Neural progenitor cell (in vitro differentiated cells): ENCODE data around the gene TBRG4. TPM values are rescaled to one million over a fixed set of nuclear protein-coding genes. Genes with fewer than 3 reads are reported as not detected.

Experiments used
- DNase-seq: peaks from one replicate; pipeline ENCODE4 v3.0.0-alpha.2; 2016; ENCODE audit warnings: low spot score
- H2AFZ ChIP-seq: fragments of 200-600 bp; sonication (generic); replicated peaks from 2 replicates; pipeline ENCODE4 v1.6.1; 2016; ENCODE audit warnings: antibody characterized with exemption
- H3F3A ChIP-seq: fragments of 200-600 bp; sonication (generic); 2 replicates; pipeline ENCODE4 v1.6.1; 2016; ENCODE audit warnings: antibody characterized with exemption, low read depth
- H3K27ac ChIP-seq: fragments of 200-600 bp; sonication (generic); 2 replicates; pipeline ENCODE4 v1.5.1; 2016; ENCODE audit warnings: mild to moderate bottlenecking
- H3K27me3 ChIP-seq: fragments of 200-600 bp; sonication (generic); 2 replicates; pipeline ENCODE4 v1.6.1; 2016; ENCODE audit warnings: mild to moderate bottlenecking, moderate library complexity
- H3K36me3 ChIP-seq: fragments of 200-600 bp; sonication (generic); 2 replicates; pipeline ENCODE4 v1.5.1; 2016
- H3K4me1 ChIP-seq: fragments of 200-600 bp; sonication (generic); 2 replicates; pipeline ENCODE4 v1.6.1; 2016; ENCODE audit warnings: mixed run types
- H3K4me2 ChIP-seq: fragments of 200-600 bp; sonication (generic); 2 replicates; pipeline ENCODE4 v1.6.1; 2016
- H3K4me3 ChIP-seq: fragments of 200-600 bp; sonication (generic); 2 replicates; pipeline ENCODE4 v1.5.1; 2016
- H3K79me2 ChIP-seq: fragments of 200-600 bp; sonication (generic); 2 replicates; pipeline ENCODE4 v1.6.1; 2016; ENCODE audit warnings: low read depth
- H3K9ac ChIP-seq: fragments of 200-600 bp; sonication (generic); 2 replicates; pipeline ENCODE4 v1.6.1; 2016
- H3K9me3 ChIP-seq: fragments of 200-600 bp; sonication (generic); 2 replicates; pipeline ENCODE4 v1.5.1; 2016; ENCODE audit warnings: low read depth
- H4K20me1 ChIP-seq: fragments of 200-600 bp; sonication (generic); 2 replicates; pipeline ENCODE4 v1.6.1; 2016; ENCODE audit warnings: low read depth
- H3K27ac Mint-ChIP-seq: 3 replicates; pipeline ENCODE4 v1.8.0; 2021; ENCODE audit warnings: mixed read lengths
- H3K27me3 Mint-ChIP-seq: 2 replicates; pipeline ENCODE4 v1.8.0; 2022; ENCODE audit warnings: low read depth, mild to moderate bottlenecking, inconsistent platforms, moderate library complexity, mixed read lengths; ENCODE audit not compliant: insufficient read depth
- H3K36me3 Mint-ChIP-seq: 3 replicates; pipeline ENCODE4 v1.8.0; 2021; ENCODE audit warnings: mixed read lengths
- H3K4me1 Mint-ChIP-seq: 3 replicates; pipeline ENCODE4 v1.8.0; 2021; ENCODE audit warnings: mixed read lengths
- H3K4me3 Mint-ChIP-seq: 3 replicates; pipeline ENCODE4 v1.8.0; 2021; ENCODE audit warnings: mild to moderate bottlenecking, moderate library complexity, mixed read lengths
- H3K9me3 Mint-ChIP-seq: 3 replicates; pipeline ENCODE4 v1.8.0; 2020; ENCODE audit warnings: mixed read lengths
- CTCF ChIP-seq: fragments of 200-600 bp; sonication (generic); IDR thresholded peaks from 2 replicates; pipeline ENCODE4 v1.5.1; 2017; ENCODE audit warnings: antibody characterized with exemption, mild to moderate bottlenecking
- EZH2 ChIP-seq: fragments of 200-600 bp; sonication (generic); IDR thresholded peaks from 2 replicates; pipeline ENCODE4 v1.6.1; 2017; ENCODE audit warnings: antibody characterized with exemption, mild to moderate bottlenecking, moderate library complexity
- EZH2phosphoT487 ChIP-seq: fragments of 200-600 bp; sonication (generic); IDR thresholded peaks from 2 replicates; pipeline ENCODE4 v1.6.1; 2017; ENCODE audit warnings: antibody characterized with exemption
- total RNA-seq: library from RNA; depleted of rRNA; stranded (reverse); fragments of >200 nt; gene quantifications from 2 replicates; pipeline ENCODE4 v1.2.3, GENCODE V29; 2015; ENCODE audit warnings: low replicate concordance

Gene TBRG4
- total RNA-seq, 1 donor from 2014 or later: 32.2 TPM

- Histone ChIP-seq H3F3A (no peaks in the 10 kb centered on the region), H3K27ac (no peak overlapping the region), H3K79me2 (no peaks in the 10 kb centered on the region), H3K9ac (no peak overlapping the region), H4K20me1 (no peaks in the 10 kb centered on the region), H3K4me2 (no peak overlapping the region), H3K4me3 (no peak overlapping the region), H3K27me3 (no peaks in the 10 kb centered on the region), H3K4me1 (no peaks in the 10 kb centered on the region), H3K36me3 (no peaks in the 10 kb centered on the region), H3K9me3 (no peaks in the 10 kb centered on the region), H2AFZ (no peak overlapping the region)
- no peak for TF ChIP-seq EZH2
- TF ChIP-seq EZH2phosphoT487: no peak
- TF ChIP-seq CTCF: no peak
- Mint-ChIP-seq H3K36me3 (peaks cover 5% of the 10 kb centered on the region), H3K4me3 (no peak overlapping the region), H3K27ac (no peak overlapping the region), H3K9me3 (no peaks in the 10 kb centered on the region), H3K27me3 (peaks cover 2% of the 10 kb centered on the region), H3K4me1 (no peaks in the 10 kb centered on the region)
- no peak for DNase-seq
These were observed 41.8 kb downstream of the TBRG4 start for GRCh38 chr7:45069444-45070253.

GRCh38 chr7:45068236-45069023 is 43.1 kb downstream of the TBRG4 start:
- TF ChIP-seq EZH2 (no peak), CTCF (no peak), EZH2phosphoT487 (no peak)
- DNase-seq: no peak
- Histone ChIP-seq H3K79me2 (no peaks in the 10 kb centered on the region), H3K27me3 (no peaks in the 10 kb centered on the region), H3K4me3 (no peak overlapping the region), H3K9me3 (no peaks in the 10 kb centered on the region), H3K4me1 (no peaks in the 10 kb centered on the region), H3K9ac (no peak overlapping the region), H3K4me2 (no peak overlapping the region), H3F3A (no peaks in the 10 kb centered on the region), H4K20me1 (peaks cover 3% of the 10 kb centered on the region), H3K36me3 (no peaks in the 10 kb centered on the region), H2AFZ (no peak overlapping the region), H3K27ac (no peak overlapping the region)
- peaks cover 11% of the 10 kb centered on the region for H3K36me3 Mint-ChIP-seq
- no peaks in the 10 kb centered on the region for H3K9me3 Mint-ChIP-seq
- H3K4me1 Mint-ChIP-seq: no peaks in the 10 kb centered on the region
- peaks cover 2% of the 10 kb centered on the region for H3K27me3 Mint-ChIP-seq
- H3K4me3 Mint-ChIP-seq: no peak overlapping the region
- H3K27ac Mint-ChIP-seq: no peak overlapping the region

- Mint-ChIP-seq H3K27ac (no peak overlapping the region), H3K9me3 (no peaks in the 10 kb centered on the region), H3K4me3 (no peak overlapping the region), H3K36me3 (peaks cover 11% of the 10 kb centered on the region), H3K4me1 (no peaks in the 10 kb centered on the region), H3K27me3 (peaks cover 2% of the 10 kb centered on the region)
- Histone ChIP-seq H3K9me3 (no peaks in the 10 kb centered on the region), H4K20me1 (peaks cover 8% of the 10 kb centered on the region), H2AFZ (no peak overlapping the region), H3K27ac (no peak overlapping the region), H3F3A (no peaks in the 10 kb centered on the region), H3K4me3 (no peak overlapping the region), H3K79me2 (no peaks in the 10 kb centered on the region), H3K4me2 (no peak overlapping the region), H3K36me3 (no peaks in the 10 kb centered on the region), H3K4me1 (no peaks in the 10 kb centered on the region), H3K9ac (no peak overlapping the region), H3K27me3 (no peaks in the 10 kb centered on the region)
- TF ChIP-seq CTCF (no peak), EZH2 (no peak), EZH2phosphoT487 (no peak)
- DNase-seq: no peak
These were observed 43.9 kb downstream of the TBRG4 start for GRCh38 chr7:45067582-45067981.
